Measurements from ENCODE around the gene CATSPER4. TPM values are rescaled to one million over a fixed set of nuclear protein-coding genes. Genes with fewer than 3 reads are reported as not detected.

CATSPER4 gene
- polyA plus RNA-seq (2012; ENCODE audit: low read depth, missing spikeins) = not detected

- no peak for DNase-seq (ENCODE audit: insufficient read length, low spot score)
- TF ChIP-seq POLR2AphosphoS5 (IDR thresholded peaks at IDR 0.05; ENCODE audit: low read depth, low read length) (no peak), SPI1 (IDR thresholded peaks at IDR 0.05; ENCODE audit: low read depth, low read length) (no peak), POU2F2 (IDR thresholded peaks at IDR 0.05; ENCODE audit: low read depth, low read length) (no peak), TAF1 (IDR thresholded peaks at IDR 0.05; ENCODE audit: low read depth, low read length) (no peak), POLR2A (IDR thresholded peaks at IDR 0.05; ENCODE audit: low read depth, low read length) (no peak), PAX5 (IDR thresholded peaks at IDR 0.05; ENCODE audit: insufficient read depth, low read length, severe bottlenecking) (no peak)
- no peak for FAIRE-seq
These were observed at the start of gene CATSPER4 for GRCh38 chr1:26190373-26190987. TSS of gene CATSPER4 (plus strand) at chr1:26190602. CDS start at chr1:26190628, 26 bp downstream.

GRCh38 chr1:26142159-26142558 is 48.2 kb upstream of the CATSPER4 start:
- FAIRE-seq = no peak
- no peak for DNase-seq (ENCODE audit: insufficient read length, low spot score)
- TF ChIP-seq PAX5 (IDR thresholded peaks at IDR 0.05; ENCODE audit: insufficient read depth, low read length, severe bottlenecking) (no peak), POU2F2 (IDR thresholded peaks at IDR 0.05; ENCODE audit: low read depth, low read length) (no peak), POLR2A (IDR thresholded peaks at IDR 0.05; ENCODE audit: low read depth, low read length) (no peak), SPI1 (IDR thresholded peaks at IDR 0.05; ENCODE audit: low read depth, low read length) (no peak), TAF1 (IDR thresholded peaks at IDR 0.05; ENCODE audit: low read depth, low read length) (no peak), POLR2AphosphoS5 (IDR thresholded peaks at IDR 0.05; ENCODE audit: low read depth, low read length) (no peak)

GRCh38 chr1:26145041-26145959 is 45.1 kb upstream of the CATSPER4 start:
- DNase-seq (ENCODE audit: insufficient read length, low spot score) (no peak), FAIRE-seq (peak; percentile 90)
- 0 out of 2 replicates have a peak, but pooled peaks have one; percentile 5 for TF ChIP-seq SPI1 (IDR thresholded peaks at IDR 0.05; ENCODE audit: low read depth, low read length)
- TF ChIP-seq POU2F2 (IDR thresholded peaks at IDR 0.05; ENCODE audit: low read depth, low read length) = no peak
- TF ChIP-seq POLR2A (IDR thresholded peaks at IDR 0.05; ENCODE audit: low read depth, low read length) = no peak
- no peak for TF ChIP-seq PAX5 (IDR thresholded peaks at IDR 0.05; ENCODE audit: insufficient read depth, low read length, severe bottlenecking)

- FAIRE-seq (no peak), DNase-seq (ENCODE audit: insufficient read length, low spot score) (no peak)
- TF ChIP-seq POU2F2 (IDR thresholded peaks at IDR 0.05; ENCODE audit: low read depth, low read length) = no peak
- no peak for TF ChIP-seq PAX5 (IDR thresholded peaks at IDR 0.05; ENCODE audit: insufficient read depth, low read length, severe bottlenecking)
- TF ChIP-seq SPI1 (IDR thresholded peaks at IDR 0.05; ENCODE audit: low read depth, low read length) = no peak
- no peak for TF ChIP-seq TAF1 (IDR thresholded peaks at IDR 0.05; ENCODE audit: low read depth, low read length)
- no peak for TF ChIP-seq POLR2A (IDR thresholded peaks at IDR 0.05; ENCODE audit: low read depth, low read length)
- no peak for TF ChIP-seq POLR2AphosphoS5 (IDR thresholded peaks at IDR 0.05; ENCODE audit: low read depth, low read length)
These were observed 44.5 kb upstream of the CATSPER4 start for GRCh38 chr1:26145960-26146294.

GRCh38 chr1:26148887-26149286 is 41.5 kb upstream of the CATSPER4 start:
- DNase-seq (ENCODE audit: insufficient read length, low spot score) (no peak), FAIRE-seq (no peak)
- TF ChIP-seq PAX5 (IDR thresholded peaks at IDR 0.05; ENCODE audit: insufficient read depth, low read length, severe bottlenecking) = no peak
- no peak for TF ChIP-seq POU2F2 (IDR thresholded peaks at IDR 0.05; ENCODE audit: low read depth, low read length)
- no peak for TF ChIP-seq POLR2AphosphoS5 (IDR thresholded peaks at IDR 0.05; ENCODE audit: low read depth, low read length)
- TF ChIP-seq POLR2A (IDR thresholded peaks at IDR 0.05; ENCODE audit: low read depth, low read length) = no peak
- TF ChIP-seq TAF1 (IDR thresholded peaks at IDR 0.05; ENCODE audit: low read depth, low read length) = no peak
- TF ChIP-seq SPI1 (IDR thresholded peaks at IDR 0.05; ENCODE audit: low read depth, low read length) = no peak

- DNase-seq (ENCODE audit: insufficient read length, low spot score) = no peak
- TF ChIP-seq SPI1 (IDR thresholded peaks at IDR 0.05; ENCODE audit: low read depth, low read length) = no peak
- no peak for TF ChIP-seq PAX5 (IDR thresholded peaks at IDR 0.05; ENCODE audit: insufficient read depth, low read length, severe bottlenecking)
- TF ChIP-seq POLR2A (IDR thresholded peaks at IDR 0.05; ENCODE audit: low read depth, low read length) = no peak
- TF ChIP-seq POU2F2 (IDR thresholded peaks at IDR 0.05; ENCODE audit: low read depth, low read length) = no peak
- no peak for TF ChIP-seq TAF1 (IDR thresholded peaks at IDR 0.05; ENCODE audit: low read depth, low read length)
- TF ChIP-seq POLR2AphosphoS5 (IDR thresholded peaks at IDR 0.05; ENCODE audit: low read depth, low read length) = no peak
- FAIRE-seq = no peak
These were observed 36.4 kb upstream of the CATSPER4 start for GRCh38 chr1:26153966-26154532.

GRCh38 chr1:26154750-26155149 is 35.7 kb upstream of the CATSPER4 start:
- DNase-seq (ENCODE audit: insufficient read length, low spot score) = no peak
- FAIRE-seq = no peak
- TF ChIP-seq POLR2AphosphoS5 (IDR thresholded peaks at IDR 0.05; ENCODE audit: low read depth, low read length) (no peak), POLR2A (IDR thresholded peaks at IDR 0.05; ENCODE audit: low read depth, low read length) (no peak), SPI1 (IDR thresholded peaks at IDR 0.05; ENCODE audit: low read depth, low read length) (no peak), POU2F2 (IDR thresholded peaks at IDR 0.05; ENCODE audit: low read depth, low read length) (no peak), PAX5 (IDR thresholded peaks at IDR 0.05; ENCODE audit: insufficient read depth, low read length, severe bottlenecking) (no peak), TAF1 (IDR thresholded peaks at IDR 0.05; ENCODE audit: low read depth, low read length) (no peak)

- no peak for FAIRE-seq
- no peak for DNase-seq (ENCODE audit: insufficient read length, low spot score)
- TF ChIP-seq SPI1 (IDR thresholded peaks at IDR 0.05; ENCODE audit: low read depth, low read length) = no peak
- TF ChIP-seq TAF1 (IDR thresholded peaks at IDR 0.05; ENCODE audit: low read depth, low read length) = no peak
- no peak for TF ChIP-seq POLR2AphosphoS5 (IDR thresholded peaks at IDR 0.05; ENCODE audit: low read depth, low read length)
- no peak for TF ChIP-seq POU2F2 (IDR thresholded peaks at IDR 0.05; ENCODE audit: low read depth, low read length)
- TF ChIP-seq PAX5 (IDR thresholded peaks at IDR 0.05; ENCODE audit: insufficient read depth, low read length, severe bottlenecking) = no peak
- TF ChIP-seq POLR2A (IDR thresholded peaks at IDR 0.05; ENCODE audit: low read depth, low read length) = no peak
These were observed 34.8 kb upstream of the CATSPER4 start for GRCh38 chr1:26155370-26156284.
